AG04450 (cell line): ENCODE measurements around the gene ATP6V1D. TPM values are rescaled to one million over a fixed set of nuclear protein-coding genes. Genes with fewer than 3 reads are reported as not detected.

ENCODE experiments used
- CTCF ChIA-PET: fragments of 300-600, 350-600 bp; formaldehyde crosslinking; extraction: SDS; loops from one replicate; lab custom pipeline; 2022; ENCODE audit warnings: antibody characterized with exemption, inconsistent platforms; lab: Charles Lee
- POLR2A ChIA-PET: fragments of 350-600 bp; formaldehyde crosslinking; extraction: SDS; loops from one replicate; lab custom pipeline; 2021; ENCODE audit warnings: antibody characterized with exemption, inconsistent platforms; lab: Yijun Ruan, JAX
- DNase-seq: peaks from one replicate; pipeline ENCODE4 v3.0.0-alpha.2; 2011; ENCODE audit warnings: low read depth, low spot score
- H3K27ac ChIP-seq: one replicate; pipeline ENCODE4 v1.5.1; 2012; ENCODE audit warnings: low read depth, low read length, control low read depth
- H3K27me3 ChIP-seq: one replicate; pipeline ENCODE4 v1.6.0; 2012; ENCODE audit warnings: low read length; ENCODE audit not compliant: control insufficient read depth, insufficient read depth
- H3K4me3 ChIP-seq: 2 replicates; pipeline ENCODE4 v1.5.1; 2011; ENCODE audit warnings: mild to moderate bottlenecking, low read depth, low read length, control low read depth
- H3K9me3 ChIP-seq: 2 replicates; pipeline ENCODE4 v1.5.1; 2012; ENCODE audit warnings: low read length; ENCODE audit not compliant: control insufficient read depth, insufficient read depth
- polyA plus RNA-seq: library from polyadenylated mRNA; depleted of rRNA; stranded (reverse); fragments of >200 nt; gene quantifications from 2 replicates; pipeline ENCODE4 v1.2.3, GENCODE V29; 2011
- TF ChIP-seq, protein P1 (sequence below): IDR thresholded peaks from 2 replicates; pipeline ENCODE4 v1.5.1; 2011; ENCODE audit warnings: low read depth, low read length, control low read depth, inconsistent platforms

ATP6V1D gene
- polyA plus RNA-seq, 1 experiment, result 107 TPM

DNA sequence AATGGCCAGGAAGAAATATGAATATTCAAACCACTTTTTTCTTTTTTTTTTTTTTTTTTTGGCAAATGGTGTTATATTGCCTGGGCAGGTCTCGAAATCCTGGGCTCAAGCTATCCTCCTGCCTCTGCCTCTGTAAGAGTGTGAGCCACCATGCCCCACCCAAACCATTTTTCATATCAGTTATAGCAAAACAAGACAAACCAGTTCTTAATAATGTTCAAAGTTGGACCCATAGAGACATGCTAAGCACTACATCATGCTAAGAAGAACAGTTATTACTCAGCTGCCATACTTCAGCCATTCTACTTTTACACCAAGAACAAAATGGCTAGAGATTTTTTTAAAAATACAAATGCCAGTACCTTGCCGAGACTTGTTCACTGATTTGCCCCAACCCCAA lies 26.0 kb upstream of the ATP6V1D start:
- no peak overlapping the region for H3K27ac ChIP-seq
- TF ChIP-seq, protein P1, sequence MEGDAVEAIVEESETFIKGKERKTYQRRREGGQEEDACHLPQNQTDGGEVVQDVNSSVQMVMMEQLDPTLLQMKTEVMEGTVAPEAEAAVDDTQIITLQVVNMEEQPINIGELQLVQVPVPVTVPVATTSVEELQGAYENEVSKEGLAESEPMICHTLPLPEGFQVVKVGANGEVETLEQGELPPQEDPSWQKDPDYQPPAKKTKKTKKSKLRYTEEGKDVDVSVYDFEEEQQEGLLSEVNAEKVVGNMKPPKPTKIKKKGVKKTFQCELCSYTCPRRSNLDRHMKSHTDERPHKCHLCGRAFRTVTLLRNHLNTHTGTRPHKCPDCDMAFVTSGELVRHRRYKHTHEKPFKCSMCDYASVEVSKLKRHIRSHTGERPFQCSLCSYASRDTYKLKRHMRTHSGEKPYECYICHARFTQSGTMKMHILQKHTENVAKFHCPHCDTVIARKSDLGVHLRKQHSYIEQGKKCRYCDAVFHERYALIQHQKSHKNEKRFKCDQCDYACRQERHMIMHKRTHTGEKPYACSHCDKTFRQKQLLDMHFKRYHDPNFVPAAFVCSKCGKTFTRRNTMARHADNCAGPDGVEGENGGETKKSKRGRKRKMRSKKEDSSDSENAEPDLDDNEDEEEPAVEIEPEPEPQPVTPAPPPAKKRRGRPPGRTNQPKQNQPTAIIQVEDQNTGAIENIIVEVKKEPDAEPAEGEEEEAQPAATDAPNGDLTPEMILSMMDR, result no peak
- H3K9me3 ChIP-seq, result no peaks in the 10 kb centered on the region
- no peak overlapping the region for H3K4me3 ChIP-seq
- no peak for DNase-seq
- POLR2A ChIA-PET, result no interaction called here
- CTCF ChIA-PET, result interaction anchor here (0.6 to 2.6 kb wide), 4 partner anchors 26 to 878 kb away, joined by 5 to 12 read pairs (median 6); partner anchors contain the start of genes ATP6V1D, EIF2S1 and GPHN
- H3K27me3 ChIP-seq, result no peaks in the 10 kb centered on the region

DNA sequence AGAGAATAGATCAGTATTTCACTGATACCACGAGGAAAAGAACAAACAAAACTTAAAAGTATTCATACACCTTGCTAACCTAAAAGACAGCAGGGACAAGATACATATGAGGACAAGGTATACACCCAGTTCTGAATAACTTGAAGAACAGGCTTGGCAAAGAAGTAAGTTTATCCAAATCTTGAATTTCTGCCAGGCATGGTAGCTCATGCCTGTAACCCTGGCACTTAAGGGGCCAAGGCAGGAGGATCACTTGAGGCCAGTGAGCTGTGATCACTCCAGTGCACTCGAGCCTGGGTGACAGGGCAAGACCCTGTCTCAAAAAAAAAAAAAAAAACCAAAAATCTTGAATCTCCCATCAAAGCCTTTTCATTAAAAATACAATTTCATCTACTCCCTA lies 25.5 kb upstream of the ATP6V1D start:
- CTCF ChIA-PET, result interaction anchor here (0.6 to 2.6 kb wide), 4 partner anchors 25 to 877 kb away, joined by 5 to 12 read pairs (median 6); partner anchors contain the start of genes ATP6V1D, EIF2S1 and GPHN

DNA sequence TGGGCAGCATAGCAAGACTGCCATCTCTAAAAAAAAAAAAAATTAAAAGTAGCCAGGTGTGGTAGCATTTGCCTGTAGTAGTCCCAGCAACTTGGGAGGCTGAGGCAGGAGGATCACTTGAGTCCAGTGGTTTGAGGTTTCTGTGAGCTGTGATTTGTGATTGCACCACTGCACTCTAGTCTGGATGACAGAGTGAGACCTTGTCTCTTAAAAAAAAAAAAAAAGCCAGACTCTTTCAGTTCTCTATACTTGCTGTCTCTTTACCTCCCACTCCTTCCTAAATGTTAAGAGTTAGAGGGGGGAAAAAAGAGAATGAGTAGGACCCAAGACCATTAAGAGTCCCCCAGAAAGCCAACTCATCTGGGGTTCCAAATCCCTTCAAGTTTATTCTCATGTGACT lies 18.3 kb upstream of the ATP6V1D start:
- no peak overlapping the region for H3K27ac ChIP-seq
- TF ChIP-seq, protein P1, result no peak
- ChIA-PET CTCF (interaction anchor here (1.2 to 2.4 kb wide), 2 partner anchors 10 to 18 kb away, joined by 3 to 12 read pairs; partner anchors contain the start of genes ATP6V1D and EIF2S1), POLR2A (interaction anchor here (0.7 kb wide), 1 partner anchor 10 kb away, joined by 6 read pairs; no protein-coding TSS in a partner anchor)
- H3K4me3 ChIP-seq, result no peak overlapping the region
- no peak for DNase-seq
- no peaks in the 10 kb centered on the region for H3K27me3 ChIP-seq
- no peaks in the 10 kb centered on the region for H3K9me3 ChIP-seq

More for the DNA sequence above, 25.5 kb upstream of the ATP6V1D start:
- TF ChIP-seq, protein P1, result no peak
- Histone ChIP-seq H3K27me3 (no peaks in the 10 kb centered on the region), H3K27ac (no peak overlapping the region), H3K9me3 (no peaks in the 10 kb centered on the region), H3K4me3 (no peak overlapping the region)
- POLR2A ChIA-PET, result no interaction called here
- DNase-seq, result no peak

DNA sequence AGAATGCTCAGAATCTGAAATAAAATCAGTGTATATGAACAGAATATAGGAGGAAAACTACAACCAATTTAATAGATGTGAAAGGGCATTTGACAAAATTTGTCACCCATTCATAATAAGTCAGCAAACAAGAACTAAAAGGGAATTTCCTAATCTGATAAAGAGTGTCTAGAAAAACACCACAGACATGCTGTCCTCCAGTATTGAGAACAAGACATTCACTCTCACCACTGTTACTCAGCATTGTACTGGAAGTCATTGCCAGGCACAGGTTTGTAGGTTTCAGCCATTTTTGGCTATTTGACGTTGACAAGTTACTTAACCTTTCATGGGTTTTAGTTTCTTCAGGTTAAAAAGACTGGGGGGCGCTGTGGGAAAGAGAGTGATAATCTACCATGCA lies 13.7 kb upstream of the ATP6V1D start:
- H3K4me3 ChIP-seq, result no peak overlapping the region
- TF ChIP-seq, protein P1, result no peak
- no peak for DNase-seq
- ChIA-PET POLR2A (no interaction called here), CTCF (no interaction called here)
- H3K9me3 ChIP-seq, result no peaks in the 10 kb centered on the region
- no peak overlapping the region for H3K27ac ChIP-seq
- no peaks in the 10 kb centered on the region for H3K27me3 ChIP-seq

DNA sequence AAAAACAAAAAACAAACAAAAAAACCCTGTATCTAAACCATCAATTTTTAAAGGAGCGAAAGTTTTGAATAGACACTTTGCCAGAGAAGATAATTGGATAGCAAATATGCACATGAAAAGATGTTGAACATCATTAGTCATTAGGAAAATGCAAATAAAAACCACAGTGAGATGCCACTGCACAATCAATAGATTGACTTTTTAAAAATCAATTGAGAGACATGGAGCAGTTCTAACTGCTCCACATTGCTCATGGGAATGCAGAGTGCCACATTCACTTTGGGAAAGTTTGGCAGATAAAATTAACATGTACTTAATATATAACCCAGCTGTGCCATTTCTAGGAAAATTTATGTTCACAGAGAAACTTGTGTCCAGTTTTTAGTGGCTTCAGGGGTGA lies 13.2 kb upstream of the ATP6V1D start:
- TF ChIP-seq, protein P1, result no peak
- H3K4me3 ChIP-seq, result no peak overlapping the region
- no peaks in the 10 kb centered on the region for H3K27me3 ChIP-seq
- no peak for DNase-seq
- POLR2A ChIA-PET, result no interaction called here
- H3K9me3 ChIP-seq, result no peaks in the 10 kb centered on the region
- CTCF ChIA-PET, result no interaction called here
- no peak overlapping the region for H3K27ac ChIP-seq
